Measurements from ENCODE around the gene CDHR1.

The CDHR1 gene

DNA sequence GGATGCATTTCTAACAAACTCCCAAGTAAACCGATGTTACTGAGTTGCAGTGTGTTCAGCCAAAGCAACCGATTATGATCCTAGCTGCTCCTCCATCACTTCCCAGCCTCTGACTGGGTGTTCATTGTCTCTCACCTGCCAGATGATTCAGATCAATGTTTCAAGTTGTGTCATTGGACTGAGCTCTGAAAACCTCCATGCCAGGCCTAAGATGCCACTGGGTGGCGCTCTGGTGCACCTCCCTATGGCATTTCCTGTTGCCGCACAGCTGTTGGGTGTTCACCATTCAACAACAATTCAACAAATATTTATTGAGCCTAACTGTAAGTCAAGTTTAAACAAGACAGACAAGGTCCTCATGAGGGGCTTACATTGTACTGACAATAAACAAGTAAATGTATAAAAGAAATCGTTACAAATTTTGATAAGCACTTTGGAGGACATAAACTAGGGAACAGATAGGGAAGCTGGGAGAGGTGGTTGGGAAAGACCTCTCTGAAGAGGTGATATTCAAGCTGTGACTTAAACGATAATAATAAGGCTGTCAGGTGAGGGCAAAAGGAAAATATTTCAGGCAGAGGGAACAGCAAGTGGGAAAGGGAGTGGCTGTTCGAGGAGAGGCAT is 73.3 kb downstream of the CDHR1 start:
- peaks cover 7% of the 10 kb centered on the region for H3K27me3 ChIP-seq (replicated peaks; ENCODE audit: control insufficient read depth, insufficient read depth, low read length)
- H3K9ac ChIP-seq (ENCODE audit: low read length) = no peak overlapping the region
- H3K4me1 ChIP-seq (ENCODE audit: control insufficient read depth, insufficient read depth, low read length) = no peaks in the 10 kb centered on the region
- no peaks in the 10 kb centered on the region for H3K9me3 ChIP-seq (ENCODE audit: control insufficient read depth, low read length)
- DNase-seq (ENCODE audit: low read depth) = peak; percentile 67
- no peaks in the 10 kb centered on the region for H3K36me3 ChIP-seq (ENCODE audit: control insufficient read depth, insufficient read depth, low read length, severe bottlenecking)
- H3K4me3 ChIP-seq (ENCODE audit: low read length) = no peak overlapping the region

DNA sequence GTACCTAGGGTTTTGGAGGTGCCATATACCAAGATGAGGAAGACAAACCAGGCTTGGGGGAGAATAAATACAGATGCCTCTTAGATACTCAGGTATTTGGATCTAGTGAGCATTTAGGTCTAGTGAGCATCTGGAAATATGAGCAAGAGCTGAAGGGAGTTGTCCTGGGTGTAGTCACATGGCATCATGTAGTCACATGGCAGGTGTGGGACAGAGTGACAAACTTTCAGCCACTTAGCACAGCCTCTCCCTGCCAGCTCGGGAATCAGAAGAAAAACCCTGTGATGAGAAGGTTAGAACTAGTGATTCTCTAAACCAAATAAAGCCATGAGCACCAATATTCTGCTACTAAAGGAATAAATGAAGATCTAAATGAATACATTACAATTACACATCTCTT is 74.8 kb downstream of the CDHR1 start:
- H3K9me3 ChIP-seq (ENCODE audit: control insufficient read depth, low read length) = no peaks in the 10 kb centered on the region
- no peaks in the 10 kb centered on the region for H3K36me3 ChIP-seq (ENCODE audit: control insufficient read depth, insufficient read depth, low read length, severe bottlenecking)
- no peak for DNase-seq (ENCODE audit: low read depth)
- peaks cover 6% of the 10 kb centered on the region for H3K27me3 ChIP-seq (replicated peaks; ENCODE audit: control insufficient read depth, insufficient read depth, low read length)
- H3K4me3 ChIP-seq (ENCODE audit: low read length) = no peak overlapping the region
- no peaks in the 10 kb centered on the region for H3K4me1 ChIP-seq (ENCODE audit: control insufficient read depth, insufficient read depth, low read length)
- no peak overlapping the region for H3K9ac ChIP-seq (ENCODE audit: low read length)

Measured in adipocyte (in vitro differentiated cells).